M059J (cell line): ENCODE measurements around the gene INPP4A. TPM values are rescaled to one million over a fixed set of nuclear protein-coding genes. Genes with fewer than 3 reads are reported as not detected.
A peak's percentile ranks its signal among the peaks of the same experiment; 100 is the strongest.

Experiments
- DNase-seq: peaks from one replicate; pipeline ENCODE4 v3.0.0-alpha.2; 2012; ENCODE audit warnings: low read depth
- total RNA-seq: library from RNA; depleted of rRNA; stranded (reverse); fragments of >200 nt; shearing (Covaris generic); gene quantifications from 2 replicates; pipeline ENCODE4 v1.2.3, GENCODE V29; 2014; rRNA removed

INPP4A gene
- total RNA-seq, 1 experiment from 2014 or later, result 14.3 TPM

- no peak for DNase-seq
Measured at GRCh38 chr2:98632351-98632750, 187.7 kb downstream of the INPP4A start.

- DNase-seq, result peak; percentile 44
Measured at GRCh38 chr2:98634406-98635092, 189.9 kb downstream of the INPP4A start.

GRCh38 chr2:98637401-98638147, 192.9 kb downstream of the INPP4A start:
- DNase-seq, result no peak

GRCh38 chr2:98643496-98644100, 198.9 kb downstream of the INPP4A start:
- DNase-seq, result no peak

Other genes with a start within 250 kb of the INPP4A start
- not detected in 2 replicates for gene CNGA3, start 98.4 kb upstream of the INPP4A start, total RNA-seq
- gene COA5, start 163.7 kb downstream of the INPP4A start, total RNA-seq, result 15.9 and 28.9 TPM in 2 replicates
- 63.3 and 67.5 TPM in 2 replicates for gene UNC50, start 163.7 kb downstream of the INPP4A start, total RNA-seq